Fibroblast of villous mesenchyme (primary cell): ENCODE data around the gene TFF3. TPM values are rescaled to one million over a fixed set of nuclear protein-coding genes. Genes with fewer than 3 reads are reported as not detected.

Experiments used
- DNase-seq: peaks from one replicate; pipeline ENCODE4 v3.0.0-alpha.2; 2010; ENCODE audit warnings: low read depth
- H3K4me3 ChIP-seq: 2 replicates; pipeline ENCODE4 v1.5.1; 2011; ENCODE audit warnings: low read depth, mild to moderate bottlenecking, low read length
- total RNA-seq: library from RNA; depleted of rRNA; stranded (reverse); fragments of >200 nt; gene quantifications from 2 replicates; pipeline ENCODE4 v1.2.3, GENCODE V29; 2012
- TF ChIP-seq, protein P1 (sequence below): IDR thresholded peaks from 2 replicates; pipeline ENCODE4 v1.5.1; 2012; ENCODE audit warnings: low read depth, mild to moderate bottlenecking, low read length; ENCODE audit not compliant: insufficient read depth

The TFF3 gene
- total RNA-seq, 1 donor, result not detected

DNA sequence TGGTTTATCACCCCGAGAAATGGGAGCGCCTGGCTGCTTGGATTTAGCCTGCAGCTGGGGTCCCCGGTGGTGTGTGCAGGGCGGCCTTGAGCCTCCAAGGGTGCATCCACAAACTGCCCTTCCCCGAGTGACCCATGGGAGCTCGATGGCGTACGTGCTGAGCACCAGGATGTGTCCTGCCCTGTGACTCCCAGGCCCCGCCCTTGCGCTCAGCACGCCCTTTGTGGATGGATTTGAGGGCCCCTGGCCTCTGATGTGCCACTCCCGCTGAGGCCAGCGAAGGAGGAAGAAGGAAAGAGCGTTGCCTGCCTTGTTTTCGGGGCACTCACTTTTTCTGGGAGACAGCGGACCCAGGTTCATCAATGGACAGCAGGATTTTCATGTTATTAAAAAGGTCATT, 1.7 kb upstream of the TFF3 start:
- DNase-seq, result no peak
- TF ChIP-seq, protein P1, sequence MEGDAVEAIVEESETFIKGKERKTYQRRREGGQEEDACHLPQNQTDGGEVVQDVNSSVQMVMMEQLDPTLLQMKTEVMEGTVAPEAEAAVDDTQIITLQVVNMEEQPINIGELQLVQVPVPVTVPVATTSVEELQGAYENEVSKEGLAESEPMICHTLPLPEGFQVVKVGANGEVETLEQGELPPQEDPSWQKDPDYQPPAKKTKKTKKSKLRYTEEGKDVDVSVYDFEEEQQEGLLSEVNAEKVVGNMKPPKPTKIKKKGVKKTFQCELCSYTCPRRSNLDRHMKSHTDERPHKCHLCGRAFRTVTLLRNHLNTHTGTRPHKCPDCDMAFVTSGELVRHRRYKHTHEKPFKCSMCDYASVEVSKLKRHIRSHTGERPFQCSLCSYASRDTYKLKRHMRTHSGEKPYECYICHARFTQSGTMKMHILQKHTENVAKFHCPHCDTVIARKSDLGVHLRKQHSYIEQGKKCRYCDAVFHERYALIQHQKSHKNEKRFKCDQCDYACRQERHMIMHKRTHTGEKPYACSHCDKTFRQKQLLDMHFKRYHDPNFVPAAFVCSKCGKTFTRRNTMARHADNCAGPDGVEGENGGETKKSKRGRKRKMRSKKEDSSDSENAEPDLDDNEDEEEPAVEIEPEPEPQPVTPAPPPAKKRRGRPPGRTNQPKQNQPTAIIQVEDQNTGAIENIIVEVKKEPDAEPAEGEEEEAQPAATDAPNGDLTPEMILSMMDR, result no peak
- no peak overlapping the region for H3K4me3 ChIP-seq

DNA sequence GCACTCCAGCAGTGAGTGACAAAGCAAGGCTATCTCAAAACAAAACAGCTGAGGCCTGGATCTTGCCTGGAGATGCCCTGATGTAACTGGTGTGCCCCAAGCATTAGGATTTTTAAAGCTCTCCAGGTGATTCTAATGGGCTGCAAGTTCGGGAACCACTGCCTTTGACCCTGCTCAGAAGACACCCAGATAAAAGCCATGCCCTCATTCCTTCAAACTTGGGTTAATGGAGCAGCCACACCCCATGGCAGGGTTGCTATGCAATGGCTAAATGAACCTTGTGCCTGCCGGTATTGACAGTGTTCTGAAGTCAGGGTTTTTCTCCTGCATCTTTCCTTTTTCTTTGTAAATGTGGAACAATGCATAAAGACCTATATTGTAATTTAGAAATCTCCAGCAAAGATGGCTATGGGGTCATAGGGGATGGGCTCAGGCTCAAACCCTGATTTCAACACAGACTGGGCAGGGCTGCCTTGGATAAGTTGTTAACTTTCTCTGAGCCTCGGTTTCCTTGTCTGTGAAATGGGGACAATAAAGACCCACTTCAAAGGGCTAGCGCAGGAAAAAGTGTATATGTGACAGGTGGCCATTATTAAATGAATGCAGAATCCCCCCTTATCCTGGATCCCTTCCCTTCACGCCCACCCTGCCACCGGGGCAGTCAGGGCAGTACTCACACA, 453 bp downstream of the TFF3 start:
- H3K4me3 ChIP-seq, result no peak overlapping the region
- no peak for DNase-seq
- TF ChIP-seq, protein P1, result no peak

- no peak for DNase-seq
- TF ChIP-seq, protein P1, result no peak
- H3K4me3 ChIP-seq, result no peak overlapping the region
Observed at GRCh38 chr21:42313501-42313969, 1.7 kb downstream of the TFF3 start.

DNA sequence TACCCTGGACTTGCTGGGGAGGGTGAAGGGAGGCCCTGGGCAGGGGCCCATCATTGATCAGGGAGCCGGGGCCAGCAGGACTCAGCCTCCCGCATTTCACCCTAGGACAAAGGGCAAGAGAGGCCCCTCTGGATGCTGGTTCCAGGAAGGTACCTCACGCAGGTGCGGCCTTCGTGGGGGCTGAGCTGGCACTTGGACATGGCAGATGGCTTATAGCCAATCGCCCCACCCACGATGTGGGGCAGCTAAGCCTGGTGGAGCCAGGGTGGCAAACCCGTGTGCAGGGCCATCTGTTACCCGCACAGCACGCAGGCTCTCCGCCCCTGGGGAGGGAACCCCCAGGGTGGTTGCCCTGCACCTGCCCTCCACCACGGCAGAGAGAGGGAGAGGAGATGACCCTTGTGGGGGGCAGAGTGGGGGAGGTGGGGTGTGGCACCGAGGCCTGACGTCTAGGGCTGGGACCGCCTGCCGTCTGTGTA, 2.5 kb downstream of the TFF3 start:
- no peak for DNase-seq
- H3K4me3 ChIP-seq, result no peak overlapping the region
- TF ChIP-seq, protein P1, result no peak

DNA sequence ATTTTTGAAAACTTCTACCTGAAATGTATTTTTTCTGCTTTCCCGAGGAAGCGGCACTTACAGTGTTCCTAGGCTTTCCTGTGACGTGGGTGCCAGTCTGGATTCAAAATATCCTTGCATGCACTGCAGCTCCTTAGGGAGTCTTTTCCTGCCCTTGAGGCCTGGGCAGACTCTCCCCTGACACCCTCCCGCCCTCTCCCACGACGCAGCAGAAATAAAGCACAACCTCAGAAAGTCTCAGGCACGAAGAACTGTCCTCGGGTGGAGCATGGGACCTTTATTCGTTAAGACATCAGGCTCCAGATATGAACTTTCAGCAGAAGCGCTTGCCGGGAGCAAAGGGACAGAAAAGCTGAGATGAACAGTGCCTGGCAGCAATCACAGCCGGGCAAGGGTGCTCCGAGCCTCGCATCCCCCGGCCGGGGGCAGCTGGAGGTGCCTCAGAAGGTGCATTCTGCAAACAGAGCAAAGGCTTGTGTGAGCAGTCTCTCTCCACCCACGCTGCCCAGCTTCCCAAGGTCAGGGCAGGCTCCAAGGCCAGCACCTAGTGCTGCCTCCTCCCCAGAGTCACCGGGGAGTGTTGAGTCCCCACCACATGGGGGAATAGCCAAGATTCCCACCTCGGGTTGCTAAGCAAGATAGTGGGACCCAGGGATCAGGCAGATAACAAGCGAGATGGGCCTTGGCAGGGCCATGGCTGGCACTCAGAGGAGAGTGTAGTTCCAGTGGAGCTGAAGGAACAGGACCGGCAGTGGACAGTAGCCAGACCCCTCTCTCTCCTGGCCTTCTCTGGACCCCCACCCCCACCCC, 3.2 kb downstream of the TFF3 start:
- no peak for DNase-seq
- H3K4me3 ChIP-seq, result no peak overlapping the region
- TF ChIP-seq, protein P1, result no peak

- H3K4me3 ChIP-seq, result no peak overlapping the region
- TF ChIP-seq, protein P1, result no peak
- no peak for DNase-seq
Observed at GRCh38 chr21:42311160-42311559, 4.0 kb downstream of the TFF3 start.
